Measurements from ENCODE around the gene NID1.
"Not testable (repeated sequence)": the region's sequence is repeated elsewhere in the genome, so short reads cannot be mapped to it uniquely, and the experiment has no call there.

NID1 gene

DNA sequence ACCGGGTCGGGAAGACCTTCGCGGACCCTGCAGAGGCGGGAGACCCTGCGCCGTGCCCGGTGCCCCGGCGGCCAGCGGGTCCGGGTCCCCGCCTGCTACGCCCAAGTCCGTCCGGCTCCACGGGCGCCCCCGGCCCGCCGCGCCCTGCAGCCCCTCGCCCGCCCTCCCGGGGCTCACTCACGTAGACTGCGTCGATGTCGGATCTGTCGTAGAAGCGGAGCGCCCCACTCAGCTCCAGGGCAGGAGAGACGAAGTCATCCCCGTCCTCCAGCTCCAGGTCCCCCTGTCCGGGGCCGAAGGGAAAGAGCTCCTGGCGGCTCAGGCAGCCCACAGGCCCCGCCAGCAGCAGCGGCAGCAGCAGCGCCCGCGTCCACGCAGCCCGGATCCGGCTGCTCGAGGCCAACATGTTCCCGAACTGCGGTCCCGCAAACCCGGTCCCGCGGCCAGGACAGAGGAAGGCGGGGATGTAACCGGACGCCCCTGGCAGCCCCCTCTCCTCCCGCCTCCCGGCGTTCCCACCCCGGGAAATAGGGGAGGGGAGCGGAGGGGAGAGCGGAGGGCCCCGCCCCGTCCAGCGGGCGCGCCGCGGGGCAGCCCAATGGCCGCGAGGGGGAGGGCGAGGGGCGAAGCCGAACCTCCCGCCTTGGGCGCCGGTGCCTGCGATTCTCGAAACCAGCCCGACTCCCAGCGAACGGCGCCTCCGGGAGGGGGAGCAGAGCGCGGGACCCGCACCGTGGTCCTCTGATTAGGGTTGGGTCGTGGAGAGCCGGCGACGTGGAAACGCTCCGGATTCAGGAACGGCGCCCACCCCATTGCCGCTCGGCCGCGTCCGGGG, at the start of gene NID1:
Gene NID1 (minus strand): TSS at position 417 of the 835 bp plus-strand sequence. CDS start 11 bp downstream, at position 406.
- peak; percentile 55 for FAIRE-seq
- peak; percentile 91 for DNase-seq (ENCODE audit: low spot score)

DNA sequence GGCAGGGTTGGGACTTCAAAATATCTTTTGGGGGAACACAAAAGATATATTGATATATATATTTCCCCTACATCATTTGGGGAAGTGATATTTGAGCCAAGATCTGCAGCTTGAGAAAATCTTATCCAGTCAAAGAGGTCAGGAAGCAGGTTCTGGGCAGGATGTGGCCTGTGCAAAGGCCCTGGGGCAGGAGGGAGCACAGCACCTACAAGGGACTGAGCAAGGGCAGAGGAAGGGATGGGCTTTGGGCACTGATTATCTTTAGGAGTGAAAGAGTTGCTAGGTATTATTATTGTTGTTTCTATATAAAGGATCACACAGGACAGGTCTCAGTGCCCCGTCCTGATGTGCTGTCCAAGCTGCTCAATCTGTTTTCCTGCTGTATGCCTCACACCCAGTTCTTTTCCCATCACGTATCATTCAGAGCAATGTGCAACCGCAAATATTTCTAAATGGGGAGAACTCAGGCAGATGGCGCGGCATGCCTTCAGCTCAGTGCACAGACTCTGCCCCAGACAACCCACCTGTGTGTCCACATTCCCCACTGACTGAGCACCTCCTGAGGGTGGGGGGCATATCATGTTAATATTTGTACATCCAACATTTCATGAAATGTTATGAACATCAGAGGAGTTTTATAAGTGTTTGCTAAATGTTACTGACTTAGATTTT, 49.3 kb upstream of the NID1 start:
- DNase-seq (ENCODE audit: low spot score): no peak
- FAIRE-seq: no peak

- no peak for DNase-seq (ENCODE audit: low spot score)
- no peak for FAIRE-seq
Measured at GRCh38 chr1:236113324-236114032, 48.6 kb upstream of the NID1 start.

GRCh38 chr1:236112332-236112627, 47.4 kb upstream of the NID1 start:
- no peak for DNase-seq (ENCODE audit: low spot score)
- FAIRE-seq: no peak

- no peak for FAIRE-seq
Measured at GRCh38 chr1:236111527-236112331, 46.8 kb upstream of the NID1 start.

GRCh38 chr1:236110137-236110536, 45.2 kb upstream of the NID1 start:
- no peak for FAIRE-seq

More at GRCh38 chr1:236111527-236112331, 46.8 kb upstream of the NID1 start:
- DNase-seq (ENCODE audit: low spot score): no peak

GRCh38 chr1:236108027-236108648, 43.2 kb upstream of the NID1 start:
- FAIRE-seq: no peak
- DNase-seq (ENCODE audit: low spot score): no peak

More at GRCh38 chr1:236110137-236110536, 45.2 kb upstream of the NID1 start:
- DNase-seq (ENCODE audit: low spot score): no peak

GRCh38 chr1:236107121-236107907, 42.4 kb upstream of the NID1 start:
- no peak for FAIRE-seq
- DNase-seq (ENCODE audit: low spot score): no peak

GRCh38 chr1:236103646-236104218, 38.8 kb upstream of the NID1 start:
- peak; percentile 62 for DNase-seq (ENCODE audit: low spot score)
- FAIRE-seq: no peak

GRCh38 chr1:236103059-236103458, 38.2 kb upstream of the NID1 start:
- FAIRE-seq (no peak), DNase-seq (ENCODE audit: low spot score) (no peak)

- FAIRE-seq (no peak), DNase-seq (ENCODE audit: low spot score) (no peak)
Measured at GRCh38 chr1:236102611-236103010, 37.7 kb upstream of the NID1 start.

GRCh38 chr1:236101233-236102200, 36.6 kb upstream of the NID1 start:
- no peak for DNase-seq (ENCODE audit: low spot score)
- FAIRE-seq: no peak

GRCh38 chr1:236100799-236101198, 35.9 kb upstream of the NID1 start:
- no peak for FAIRE-seq
- no peak for DNase-seq (ENCODE audit: low spot score)

GRCh38 chr1:236099355-236099974, 34.6 kb upstream of the NID1 start:
- no peak for DNase-seq (ENCODE audit: low spot score)
- FAIRE-seq: no peak

DNA sequence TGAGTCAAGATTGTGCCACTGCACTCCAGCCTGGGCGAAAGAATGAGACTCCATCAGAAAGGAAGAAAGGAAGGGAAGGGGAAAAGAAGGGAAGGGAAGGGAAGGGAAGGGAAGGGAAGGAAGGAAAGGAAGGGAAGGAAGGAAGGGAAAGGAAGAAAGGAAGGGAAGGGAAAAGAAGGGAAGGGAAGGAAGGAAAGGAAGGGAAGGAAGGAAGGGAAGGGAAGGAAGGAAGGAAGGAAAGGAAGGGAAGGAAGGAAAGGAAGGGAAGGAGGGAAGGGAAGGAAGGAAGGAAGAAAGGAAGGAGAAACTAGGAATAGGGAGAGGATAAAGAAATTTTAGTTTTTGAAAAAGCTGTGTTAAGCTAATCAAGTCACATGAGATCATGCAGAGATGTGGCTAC, 33.4 kb upstream of the NID1 start:
- FAIRE-seq: no peak
- DNase-seq (ENCODE audit: low spot score): no peak

GRCh38 chr1:236096660-236097482, 32.0 kb upstream of the NID1 start:
- peak; percentile 100 for FAIRE-seq
- DNase-seq (ENCODE audit: low spot score): not testable (repeated sequence)
